ENCODE data around the gene EEF1AKMT4.
A peak's percentile ranks its signal among the peaks of the same experiment; 100 is the strongest.

Gene EEF1AKMT4

GRCh38 chr3:184227481-184227935, 22.0 kb upstream of the EEF1AKMT4 start:
- Histone ChIP-seq H3K79me2 (ENCODE audit: low read length) (no peaks in the 10 kb centered on the region), H3K9me3 (replicated peaks; ENCODE audit: insufficient read depth, low read length) (no peaks in the 10 kb centered on the region), H3K27ac (ENCODE audit: low read length) (no peak overlapping the region), H4K20me1 (ENCODE audit: insufficient read depth, low read length) (no peaks in the 10 kb centered on the region), H3K9me2 (replicated peaks; ENCODE audit: insufficient read depth, low read length) (no peaks in the 10 kb centered on the region), H3K4me3 (ENCODE audit: low read length) (no peak overlapping the region), H3K9ac (ENCODE audit: low read length) (no peak overlapping the region), H3F3A (ENCODE audit: insufficient read depth, low read length) (no peaks in the 10 kb centered on the region), H2AFZ (ENCODE audit: low read length) (no peak overlapping the region), H3K4me2 (ENCODE audit: low read depth, low read length) (no peak overlapping the region), H3K36me3 (replicated peaks; ENCODE audit: insufficient read depth, low read length) (no peaks in the 10 kb centered on the region), H3K4me1 (ENCODE audit: low read length) (no peaks in the 10 kb centered on the region), H3K27me3 (replicated peaks; ENCODE audit: insufficient read depth, low read length) (peaks cover 55% of the 10 kb centered on the region)
- DNase-seq: peak; percentile 49
- TF ChIP-seq EZH2 (optimal IDR thresholded peaks at IDR 0.05; ENCODE audit: low read depth, low read length) (no peak), CTCF (IDR thresholded peaks at IDR 0.05; ENCODE audit: low read length) (peak; percentile 91)

DNA sequence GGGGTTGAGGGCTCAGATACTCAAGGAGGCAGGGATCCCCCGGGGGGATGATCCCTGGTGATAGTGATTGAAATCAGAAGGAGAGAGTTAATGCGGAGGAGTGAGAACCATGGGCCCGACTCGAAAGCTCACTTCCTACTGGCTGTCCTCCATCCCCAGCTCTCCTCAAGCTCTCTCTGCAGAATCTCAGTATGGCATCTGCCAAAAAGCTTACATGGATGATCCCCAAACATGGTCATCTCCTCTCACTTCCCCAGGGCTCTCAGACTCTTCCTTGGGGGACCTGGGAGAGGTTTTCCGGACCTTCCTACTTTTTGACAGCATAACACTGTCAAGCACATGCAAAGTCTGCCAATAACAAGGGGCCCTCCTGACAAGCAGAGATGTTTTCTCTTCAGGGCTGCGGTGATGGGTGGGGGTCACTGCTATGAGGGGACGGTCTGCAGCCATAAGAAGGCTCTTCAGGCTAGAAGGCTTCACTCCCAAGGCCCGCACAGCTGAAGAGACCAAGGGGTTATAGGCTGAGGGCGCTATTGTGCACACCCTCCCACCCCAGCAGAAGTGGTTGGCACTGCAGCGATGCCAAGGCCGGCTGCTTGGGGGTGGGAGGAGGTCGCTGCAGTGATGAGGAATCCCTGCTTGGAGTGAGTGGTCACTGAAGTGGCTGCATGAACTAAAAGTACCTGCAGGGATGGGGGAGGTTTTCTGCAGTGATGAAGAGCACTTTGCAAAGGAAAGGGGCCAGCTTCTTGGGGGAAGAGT, 20.9 kb upstream of the EEF1AKMT4 start:
- H3K4me3 ChIP-seq (ENCODE audit: low read length): peak overlapping the region; percentile 75; the same call in 1 of the 2 replicates
- peak overlapping the region; percentile 57; the same call in 1 of the 2 replicates for H2AFZ ChIP-seq (ENCODE audit: low read length)
- no peaks in the 10 kb centered on the region for H3K79me2 ChIP-seq (ENCODE audit: low read length)
- H3K27me3 ChIP-seq (replicated peaks; ENCODE audit: insufficient read depth, low read length): peaks cover 65% of the 10 kb centered on the region
- no peak overlapping the region for H3K9ac ChIP-seq (ENCODE audit: low read length)
- H3K9me3 ChIP-seq (replicated peaks; ENCODE audit: insufficient read depth, low read length): no peaks in the 10 kb centered on the region
- no peaks in the 10 kb centered on the region for H4K20me1 ChIP-seq (ENCODE audit: insufficient read depth, low read length)
- H3K9me2 ChIP-seq (replicated peaks; ENCODE audit: insufficient read depth, low read length): no peaks in the 10 kb centered on the region
- no peaks in the 10 kb centered on the region for H3K4me1 ChIP-seq (ENCODE audit: low read length)
- TF ChIP-seq EZH2 (optimal IDR thresholded peaks at IDR 0.05; ENCODE audit: low read depth, low read length) (no peak), EZH2phosphoT487 (IDR thresholded peaks at IDR 0.05; ENCODE audit: low read length) (no peak), CTCF (IDR thresholded peaks at IDR 0.05; ENCODE audit: low read length) (no peak)
- H3K27ac ChIP-seq (ENCODE audit: low read length): no peak overlapping the region
- H3F3A ChIP-seq (ENCODE audit: insufficient read depth, low read length): no peaks in the 10 kb centered on the region
- no peaks in the 10 kb centered on the region for H3K36me3 ChIP-seq (replicated peaks; ENCODE audit: insufficient read depth, low read length)
- no peak for DNase-seq
- H3K4me2 ChIP-seq (ENCODE audit: low read depth, low read length): peak overlapping the region; percentile 100

DNA sequence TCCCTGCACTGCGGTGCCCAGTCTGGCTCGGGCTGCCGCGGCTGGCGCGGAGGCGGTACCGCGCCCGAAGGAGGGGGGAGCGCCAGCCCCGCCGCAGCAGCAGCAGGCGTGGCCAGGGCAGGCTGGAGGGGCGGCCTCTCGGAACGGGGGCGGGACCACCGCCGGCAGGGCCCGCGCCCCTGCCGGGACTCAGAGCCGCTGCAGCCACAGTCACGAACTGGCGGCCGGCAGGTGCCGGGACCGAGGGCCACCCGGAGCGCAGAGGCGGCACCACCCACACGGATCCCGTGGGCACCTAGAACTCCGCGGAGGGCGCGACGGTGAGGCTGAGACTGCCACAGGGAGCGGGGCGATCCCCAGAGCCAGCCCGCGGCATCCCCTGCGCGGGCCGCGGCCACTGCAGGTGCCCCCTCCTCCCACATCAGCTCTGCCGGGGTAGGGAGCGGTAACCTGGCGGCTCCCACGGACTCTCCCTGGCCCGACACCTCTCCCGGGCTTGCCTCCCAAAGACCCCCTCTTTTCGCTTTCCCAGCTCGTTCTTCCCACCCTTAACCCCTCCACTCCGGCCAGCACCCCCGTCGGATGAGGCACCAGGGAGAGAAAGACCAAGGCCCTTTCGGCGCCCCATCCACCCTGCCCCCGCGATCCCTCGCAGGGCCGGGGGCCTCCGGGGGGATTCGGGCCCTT, 19.9 kb upstream of the EEF1AKMT4 start, which contains the start of gene VWA5B2:
VWA5B2 (plus strand) TSS at position 192 of the 687 bp plus-strand sequence. CDS start 944 bp downstream, outside the sequence.
- H3K79me2 ChIP-seq (ENCODE audit: low read length): no peaks in the 10 kb centered on the region
- H3K4me1 ChIP-seq (ENCODE audit: low read length): no peaks in the 10 kb centered on the region
- H4K20me1 ChIP-seq (ENCODE audit: insufficient read depth, low read length): no peaks in the 10 kb centered on the region
- no peaks in the 10 kb centered on the region for H3K9me3 ChIP-seq (replicated peaks; ENCODE audit: insufficient read depth, low read length)
- H3F3A ChIP-seq (ENCODE audit: insufficient read depth, low read length): no peaks in the 10 kb centered on the region
- no peaks in the 10 kb centered on the region for H3K36me3 ChIP-seq (replicated peaks; ENCODE audit: insufficient read depth, low read length)
- peak; percentile 89 for DNase-seq
- H3K9ac ChIP-seq (ENCODE audit: low read length): peak within 1 kb of the TSS; percentile 4; the same call in 1 of the 2 replicates
- peaks cover 70% of the 10 kb centered on the region for H3K27me3 ChIP-seq (replicated peaks; ENCODE audit: insufficient read depth, low read length)
- H2AFZ ChIP-seq (ENCODE audit: low read length): peak within 1 kb of the TSS; percentile 67
- H3K27ac ChIP-seq (ENCODE audit: low read length): no peak within 1 kb of the TSS
- no peaks in the 10 kb centered on the region for H3K9me2 ChIP-seq (replicated peaks; ENCODE audit: insufficient read depth, low read length)
- H3K4me2 ChIP-seq (ENCODE audit: low read depth, low read length): peak within 1 kb of the TSS; percentile 100
- TF ChIP-seq EZH2phosphoT487 (IDR thresholded peaks at IDR 0.05; ENCODE audit: low read length) (no peak), CTCF (IDR thresholded peaks at IDR 0.05; ENCODE audit: low read length) (peak; percentile 31; the same call in 1 of the 2 replicates)
- peak within 1 kb of the TSS; percentile 75 for H3K4me3 ChIP-seq (ENCODE audit: low read length)

Measured in MM.1S (cell line).